Muscle layer of colon (tissue), 2 donors: ENCODE results near the gene MTHFD1.

ENCODE experiments used
- H3K27ac ChIP-seq: one replicate; pipeline ENCODE4 v1.7.0; 2013; ENCODE audit warnings: low read depth, mild to moderate bottlenecking, low read length, moderate library complexity
- H3K27me3 ChIP-seq, 2 donors: one replicate each; pipeline ENCODE4 v1.7.0; 2013; ENCODE audit warnings: low read length in 2 of 2, mild to moderate bottlenecking in 2 of 2; ENCODE audit not compliant: insufficient read depth in 2 of 2, control insufficient read depth in 1 of 2
- H3K36me3 ChIP-seq: one replicate; pipeline ENCODE4 v1.7.0; 2013; ENCODE audit warnings: mild to moderate bottlenecking, low read length; ENCODE audit not compliant: insufficient read depth
- H3K4me1 ChIP-seq: one replicate; pipeline ENCODE4 v1.7.0; 2013; ENCODE audit warnings: mild to moderate bottlenecking, low read length; ENCODE audit not compliant: insufficient read depth
- H3K4me3 ChIP-seq, 2 donors: one replicate each; pipeline ENCODE4 v1.7.0; 2013; ENCODE audit warnings: low read length in 2 of 2, low read depth in 1 of 2, mild to moderate bottlenecking in 1 of 2, moderate library complexity in 1 of 2
- H3K9ac ChIP-seq: one replicate; pipeline ENCODE4 v1.7.0; 2013; ENCODE audit warnings: low read length
- H3K9me3 ChIP-seq: one replicate; pipeline ENCODE4 v1.7.0; 2013; ENCODE audit warnings: mild to moderate bottlenecking, low read length
- donor health status: abdominal sarcoma.
- donor health status: Adenocarcinoma of cecum.

The MTHFD1 gene

DNA sequence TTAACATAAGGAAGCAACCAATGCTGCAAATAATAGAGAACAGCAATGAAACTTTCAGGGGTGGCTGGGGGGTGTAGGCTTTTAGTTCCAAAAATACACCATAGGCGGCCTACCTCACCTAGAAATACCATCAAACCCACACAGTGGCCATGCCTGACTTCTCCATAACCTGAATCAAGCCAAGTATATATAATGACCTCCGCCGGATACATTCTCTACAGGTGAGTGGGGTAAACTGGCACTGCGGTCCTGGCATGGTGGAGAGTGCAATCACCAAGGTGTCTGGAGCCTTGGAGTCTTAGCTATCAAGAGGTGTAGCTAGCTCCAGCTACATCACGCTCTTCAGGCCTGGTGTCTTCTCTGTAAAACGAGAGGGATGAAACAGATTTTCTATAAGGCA lies 114.3 kb downstream of the MTHFD1 start:
- Histone ChIP-seq H3K27me3 (no peaks in the 10 kb centered on the region), H3K4me1 (peaks cover 39% of the 10 kb centered on the region), H3K27ac (peak overlapping the region; percentile 100), H3K36me3 (no peaks in the 10 kb centered on the region), H3K9me3 (no peaks in the 10 kb centered on the region), H3K4me3 (peak overlapping the region; percentile 79 to 97), H3K9ac (peak overlapping the region; percentile 94)

DNA sequence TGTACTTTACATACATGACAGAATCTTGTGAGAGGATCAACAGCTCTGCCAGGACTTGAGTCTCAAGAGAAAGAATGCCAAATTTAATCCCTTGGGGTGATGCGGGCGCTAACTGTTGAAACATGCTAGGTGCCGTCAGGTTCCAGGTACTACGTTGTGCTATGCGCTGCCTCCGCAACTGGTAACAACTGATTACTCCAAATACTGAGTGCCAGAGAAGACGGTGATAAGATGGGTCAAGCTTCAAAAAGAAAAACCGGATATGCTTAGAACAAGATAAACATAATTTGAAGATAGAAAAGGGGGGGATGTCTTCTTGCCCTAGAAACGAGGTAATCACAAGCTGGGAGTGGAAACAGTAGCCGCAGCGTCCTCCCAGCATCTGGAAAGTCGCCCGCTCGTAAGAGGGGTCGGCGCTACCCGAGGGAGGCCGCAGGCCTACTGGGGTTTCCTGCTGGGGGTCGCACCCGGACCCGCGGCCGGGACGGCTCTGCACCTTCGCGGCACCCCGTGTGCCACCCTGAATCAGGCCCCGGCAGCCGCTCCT lies 114.8 kb downstream of the MTHFD1 start:
- Histone ChIP-seq H3K4me1 (peaks cover 44% of the 10 kb centered on the region), H3K27ac (peak overlapping the region; percentile 100), H3K9ac (peak overlapping the region; percentile 94)

DNA sequence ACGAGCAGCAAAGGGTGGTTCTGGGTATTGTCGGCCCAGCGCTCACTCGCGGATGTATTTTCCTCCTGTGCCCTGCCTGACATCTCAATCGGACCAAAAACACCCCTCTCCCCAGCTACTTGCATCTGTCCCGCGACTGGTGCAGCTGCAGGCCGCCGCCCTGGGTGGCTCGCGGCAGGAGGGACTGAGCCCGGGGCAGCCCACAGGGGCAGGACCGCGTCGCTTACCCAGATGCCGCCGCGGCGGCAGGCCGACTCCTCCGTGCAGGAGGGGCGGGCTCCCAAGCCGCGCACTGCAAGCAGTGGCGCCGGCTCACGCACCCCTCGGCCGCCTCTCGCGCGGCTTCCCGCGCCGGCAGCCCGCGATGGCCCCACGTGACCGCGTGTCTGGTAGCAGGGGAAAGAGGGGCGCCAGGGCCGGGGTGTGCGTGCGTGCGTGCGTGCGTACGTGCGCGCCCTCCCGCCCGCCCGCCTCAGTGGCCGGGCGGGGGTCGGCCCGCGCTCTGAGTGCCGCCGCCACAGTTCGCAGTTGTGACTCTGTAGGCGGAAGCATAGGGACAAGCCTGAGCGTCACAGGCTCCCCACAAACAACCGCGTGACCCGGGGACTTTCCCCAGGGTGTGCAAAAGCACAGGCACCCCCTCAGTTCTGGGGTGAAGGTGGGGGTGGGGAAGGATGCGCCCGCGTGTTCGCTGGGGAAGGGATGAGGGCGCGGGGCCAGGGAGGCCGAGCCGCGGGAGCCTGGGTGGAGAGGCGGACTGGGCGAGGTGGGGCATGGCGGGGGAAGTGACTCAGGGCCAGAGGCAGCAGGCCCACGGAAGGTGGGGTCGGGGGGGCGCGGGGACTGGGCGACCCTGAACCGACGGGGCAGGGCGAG lies 115.5 kb downstream of the MTHFD1 start, which contains the start of gene ZBTB25:
Gene ZBTB25 (minus strand): TSS at position 405 of the 876 bp plus-strand sequence. CDS start 13,305 bp downstream, outside the sequence.
- H3K27ac ChIP-seq = peak within 1 kb of the TSS; percentile 100
- H3K9ac ChIP-seq = peak within 1 kb of the TSS; percentile 94
- no peaks in the 10 kb centered on the region for H3K36me3 ChIP-seq
- H3K27me3 ChIP-seq = no peaks in the 10 kb centered on the region
- peak within 1 kb of the TSS; percentile 79 to 97 for H3K4me3 ChIP-seq
- no peaks in the 10 kb centered on the region for H3K9me3 ChIP-seq
- peaks cover 49% of the 10 kb centered on the region for H3K4me1 ChIP-seq

More for the DNA sequence above, 114.8 kb downstream of the MTHFD1 start:
- no peaks in the 10 kb centered on the region for H3K36me3 ChIP-seq
- peak overlapping the region; percentile 79 to 97 for H3K4me3 ChIP-seq
- no peaks in the 10 kb centered on the region for H3K27me3 ChIP-seq
- no peaks in the 10 kb centered on the region for H3K9me3 ChIP-seq

DNA sequence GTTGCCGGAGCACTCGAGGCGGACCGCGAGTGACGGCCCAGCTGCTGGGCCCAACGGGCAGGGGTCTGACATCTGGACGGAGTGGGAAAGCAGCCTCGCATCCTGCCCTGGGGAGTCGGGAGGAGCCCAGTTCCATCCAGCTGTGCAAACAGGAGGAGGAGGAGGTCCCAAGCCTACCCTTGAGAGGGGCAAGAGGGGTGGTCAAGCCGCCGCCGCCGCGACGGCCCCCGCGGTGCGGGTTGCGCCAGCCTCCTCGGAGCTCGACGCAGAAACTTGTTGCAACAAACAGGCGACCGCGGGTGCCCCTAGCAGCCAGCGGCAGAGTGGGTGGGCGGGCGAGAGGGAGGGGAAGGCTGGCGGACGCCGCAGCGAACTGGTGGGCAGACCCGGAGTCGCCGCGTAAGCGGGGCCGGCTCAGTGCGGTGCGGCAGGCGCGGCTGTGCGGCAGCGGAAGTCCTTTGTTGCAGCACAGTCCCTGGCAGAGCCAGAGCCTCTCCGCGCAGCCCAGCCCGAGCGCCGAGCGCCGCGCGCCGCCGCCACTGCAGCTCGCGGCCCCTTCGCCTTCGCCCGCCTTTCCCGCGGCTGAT lies 116.2 kb downstream of the MTHFD1 start, which contains the start of gene ZBTB1:
Gene ZBTB1 (plus strand): TSS at position 461 of the 587 bp plus-strand sequence. CDS start 16,735 bp downstream, outside the sequence.
- Histone ChIP-seq H3K9me3 (no peaks in the 10 kb centered on the region), H3K27ac (peak within 1 kb of the TSS; percentile 100), H3K27me3 (no peaks in the 10 kb centered on the region), H3K9ac (peak within 1 kb of the TSS; percentile 27), H3K4me3 (peak within 1 kb of the TSS; percentile 79 to 97), H3K36me3 (no peaks in the 10 kb centered on the region), H3K4me1 (peaks cover 53% of the 10 kb centered on the region)

DNA sequence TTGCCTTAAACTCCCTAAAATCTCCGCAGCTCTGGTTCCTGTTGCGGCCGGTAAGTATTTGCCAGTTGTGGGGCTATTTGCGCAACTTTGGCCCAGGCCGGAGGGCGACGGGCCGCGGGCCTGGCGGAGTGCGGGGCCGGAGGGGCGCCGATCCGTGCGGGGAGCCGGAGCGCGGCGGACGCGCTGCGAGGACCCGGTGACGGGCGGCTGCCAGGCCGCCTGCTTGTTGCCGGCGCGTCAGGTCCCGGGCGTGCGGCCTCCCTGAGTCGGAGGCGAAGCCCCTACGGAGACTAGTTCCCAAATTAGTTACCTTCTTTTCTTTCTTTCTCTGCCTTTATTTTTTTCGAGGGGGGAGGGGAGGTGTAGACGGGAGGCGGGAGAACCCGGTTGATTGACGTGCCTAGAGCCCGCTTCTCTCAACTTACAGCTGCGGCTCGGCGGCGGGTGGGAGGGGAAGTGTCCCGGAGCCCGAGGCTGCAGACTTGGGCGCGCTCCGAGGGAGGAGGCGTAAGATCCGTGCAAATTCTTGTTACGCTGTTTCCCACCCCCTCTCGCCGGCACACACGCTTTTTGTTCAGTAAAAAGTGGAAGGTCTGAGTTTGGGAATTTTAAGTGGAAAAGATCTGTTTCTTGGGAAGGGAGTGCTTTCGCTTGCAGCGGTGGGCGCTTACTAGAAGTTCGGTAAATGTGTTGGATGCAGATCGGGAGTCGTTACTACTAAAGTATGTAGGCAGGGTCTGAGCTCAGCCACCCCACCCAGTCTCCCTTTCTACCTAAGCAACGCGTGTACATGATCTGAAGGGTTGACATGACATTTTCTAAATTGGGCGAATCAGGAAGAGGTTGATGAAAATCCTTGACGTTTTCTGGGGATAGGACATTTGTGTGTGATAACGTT lies 117.0 kb downstream of the MTHFD1 start:
- Histone ChIP-seq H3K4me3 (peak overlapping the region; percentile 79 to 97), H3K36me3 (no peaks in the 10 kb centered on the region), H3K9me3 (no peaks in the 10 kb centered on the region), H3K27ac (peak overlapping the region; percentile 100), H3K27me3 (no peaks in the 10 kb centered on the region), H3K4me1 (peaks cover 48% of the 10 kb centered on the region), H3K9ac (peak overlapping the region; percentile 27)

DNA sequence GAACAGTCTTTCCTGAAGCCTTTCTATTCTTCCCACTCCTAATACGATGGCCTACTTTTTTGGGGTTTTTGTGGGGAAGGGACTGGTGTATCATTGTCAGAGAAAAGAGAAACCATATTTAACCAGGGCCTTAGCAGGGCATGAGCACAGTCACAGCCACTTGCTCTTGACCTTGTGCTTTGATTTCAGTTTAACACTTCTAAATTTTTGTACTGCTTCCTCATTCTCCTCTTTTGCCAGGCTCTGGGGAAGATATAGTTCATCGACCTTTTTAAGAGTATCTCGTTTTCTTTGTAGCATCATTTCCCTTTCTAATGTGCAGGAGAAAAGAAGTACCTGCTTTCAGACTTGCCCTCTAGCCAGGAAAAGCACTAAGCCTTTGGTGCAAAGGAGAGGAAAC lies 118.6 kb downstream of the MTHFD1 start:
- Histone ChIP-seq H3K4me3 (no peak overlapping the region), H3K9ac (no peak overlapping the region), H3K27me3 (no peaks in the 10 kb centered on the region), H3K4me1 (peaks cover 51% of the 10 kb centered on the region), H3K36me3 (no peaks in the 10 kb centered on the region), H3K27ac (no peak overlapping the region), H3K9me3 (no peaks in the 10 kb centered on the region)

DNA sequence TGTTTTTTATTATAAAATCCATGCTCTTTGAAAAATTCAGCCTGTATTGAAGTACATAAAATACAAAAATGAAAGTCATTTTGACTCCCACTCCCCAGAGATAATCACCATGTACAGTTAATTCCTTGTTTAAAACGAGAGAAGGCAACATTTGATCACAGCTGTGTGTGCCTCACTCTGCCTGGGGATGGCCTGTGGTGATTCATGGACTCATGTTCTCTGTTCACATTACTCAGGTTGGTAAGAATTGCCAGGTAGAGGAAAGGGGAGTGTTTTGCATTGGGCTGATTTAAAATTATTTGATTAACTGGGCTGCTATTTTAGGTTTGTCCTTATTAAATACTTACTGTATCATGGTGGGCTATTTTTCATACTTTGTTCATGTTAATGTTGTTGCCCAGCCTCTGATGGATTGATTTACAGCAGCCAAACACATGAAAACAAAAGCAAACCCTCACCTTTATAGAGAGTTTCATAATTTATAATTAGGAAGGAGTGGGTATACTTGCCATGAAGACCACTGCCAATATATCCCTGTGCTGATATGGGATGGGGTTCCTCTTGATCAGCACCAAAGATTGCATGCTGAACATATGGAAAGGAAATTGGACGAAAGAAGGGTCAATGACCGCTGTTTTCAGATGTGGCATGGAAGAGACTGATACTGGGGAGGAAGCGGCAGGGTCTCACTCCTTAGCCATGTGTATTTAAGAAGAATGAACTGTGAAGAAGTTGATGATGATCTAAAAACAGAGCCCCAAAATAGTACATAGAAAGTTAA lies 119.4 kb downstream of the MTHFD1 start:
- Histone ChIP-seq H3K27ac (no peak overlapping the region), H3K4me1 (peaks cover 43% of the 10 kb centered on the region), H3K9ac (no peak overlapping the region), H3K9me3 (no peaks in the 10 kb centered on the region), H3K27me3 (no peaks in the 10 kb centered on the region), H3K4me3 (no peak overlapping the region), H3K36me3 (no peaks in the 10 kb centered on the region)

DNA sequence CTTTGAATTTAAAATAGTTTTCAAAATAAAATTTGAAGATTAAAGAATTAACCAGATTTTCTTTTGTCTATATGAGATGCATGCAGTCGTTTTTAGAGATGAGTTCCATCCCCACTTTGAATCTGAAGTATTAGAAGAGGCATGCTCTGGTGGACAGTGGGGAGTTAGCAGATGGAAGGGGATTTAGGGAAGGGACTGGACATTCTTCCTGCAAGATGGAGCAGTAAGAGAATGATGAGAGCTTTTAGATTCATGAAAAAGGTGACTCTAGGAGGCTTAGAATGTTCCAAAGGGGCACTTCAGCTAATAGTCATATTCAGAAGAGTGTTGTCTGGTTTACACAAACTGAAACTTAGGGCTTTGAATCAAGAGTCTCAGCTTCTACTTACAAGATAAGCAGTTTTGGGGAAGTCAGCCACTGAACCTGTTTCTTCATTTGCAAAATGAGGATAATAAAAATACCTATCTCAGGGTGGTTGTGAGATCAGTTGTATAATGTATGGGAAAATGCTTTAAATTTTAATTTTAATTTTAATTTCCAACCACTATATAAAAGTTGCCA lies 120.1 kb downstream of the MTHFD1 start:
- Histone ChIP-seq H3K27me3 (no peaks in the 10 kb centered on the region), H3K36me3 (no peaks in the 10 kb centered on the region), H3K27ac (no peak overlapping the region), H3K4me1 (peaks cover 40% of the 10 kb centered on the region), H3K9ac (no peak overlapping the region), H3K4me3 (no peak overlapping the region), H3K9me3 (no peaks in the 10 kb centered on the region)

DNA sequence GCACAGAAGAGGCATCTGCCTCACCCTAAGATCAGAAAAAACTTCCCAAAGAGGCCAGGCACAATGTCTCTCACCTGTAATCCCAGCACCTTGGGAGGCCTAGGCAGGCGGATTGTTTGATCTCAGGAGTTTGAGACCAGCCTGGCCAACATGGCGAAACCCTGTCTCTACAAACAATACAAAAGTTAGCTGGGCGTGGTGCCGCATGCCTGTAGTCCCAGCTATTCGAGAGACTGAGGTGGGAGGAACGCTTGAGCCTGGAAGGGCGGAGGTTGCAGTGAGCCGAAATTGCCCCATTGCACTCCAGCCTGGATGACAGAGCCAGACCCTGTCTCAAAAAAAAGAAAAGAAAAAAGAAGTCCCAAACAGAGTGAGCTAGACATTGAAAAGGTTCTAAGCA lies 120.9 kb downstream of the MTHFD1 start:
- H3K27me3 ChIP-seq = no peaks in the 10 kb centered on the region
- no peaks in the 10 kb centered on the region for H3K36me3 ChIP-seq
- H3K27ac ChIP-seq = no peak overlapping the region
- H3K9me3 ChIP-seq = no peaks in the 10 kb centered on the region
- no peak overlapping the region for H3K4me3 ChIP-seq
- peaks cover 40% of the 10 kb centered on the region for H3K4me1 ChIP-seq
- no peak overlapping the region for H3K9ac ChIP-seq
